ENCODE data around the gene ABLIM2. TPM values are rescaled to one million over a fixed set of nuclear protein-coding genes. Genes with fewer than 3 reads are reported as not detected.

ABLIM2 gene
- total and polyA plus RNA-seq, 10 of the 15 experiments (the other 5 are each of a cell fraction or from before 2014, with no cell fraction given) = 0.03 to 0.15 (median 0.05) TPM; not detected in 7

- no peak overlapping the region for H3K27ac ChIP-seq (ENCODE audit: control insufficient read depth, insufficient read depth)
- H3K4me2 ChIP-seq (ENCODE audit: control insufficient read depth, insufficient read depth) = no peak overlapping the region
- intact Hi-C loops (cut with micrococcal nuclease; ENCODE audit: unreplicated experiment) = no loop called here
- no peak overlapping the region for H2AFZ ChIP-seq (ENCODE audit: control insufficient read depth, low read depth, low read length)
- H4K20me1 ChIP-seq (ENCODE audit: control insufficient read depth, insufficient read depth) = no peaks in the 10 kb centered on the region
- POLR2A ChIA-PET = no interaction called here
- no peaks in the 10 kb centered on the region for H3K79me2 ChIP-seq (ENCODE audit: control insufficient read depth, insufficient read depth, low read length)
- no peak for DNase-seq (ENCODE audit: low read depth, low spot score)
- SMC1A ChIA-PET (ENCODE audit: uncharacterized antibody, unreplicated experiment) = no interaction called here
- H3K4me3 ChIP-seq = no peak overlapping the region
- no peak overlapping the region for H3K9ac ChIP-seq (ENCODE audit: control insufficient read depth, insufficient read depth, low read length)
- no peak for FAIRE-seq
- 43% methylated on average over 12 of the region's 12 CpGs for WGBS (ENCODE audit: insufficient coverage, insufficient replicate concordance, low lambda C conversion rate, missing lambda C conversion rate)
- no peak for ATAC-seq
- peaks cover 0 to 1% of the 10 kb centered on the region in 2 experiments; a peak in 3 of 4 replicates for H3K27me3 ChIP-seq (replicated peaks in 1 of 2; ENCODE audit: control insufficient read depth in 2 of 2, insufficient read depth in 2 of 2, low read length in 1 of 2)
- CTCF ChIA-PET = no interaction called here
- no peaks in the 10 kb centered on the region for H3K4me1 ChIP-seq (ENCODE audit: control insufficient read depth, insufficient read depth, low read length)
- RAD21 ChIA-PET (ENCODE audit: unreplicated experiment) = no interaction called here
- H3K9me3 ChIP-seq (replicated peaks; ENCODE audit: control insufficient read depth, insufficient read depth, low read length) = no peaks in the 10 kb centered on the region
- no TSS peak for BruUV-seq (replicated peaks)
- in situ Hi-C loops (cut with MboI) = no loop called here
- H3K36me3 ChIP-seq (ENCODE audit: control insufficient read depth in 2 of 2, insufficient read depth in 2 of 2, low read length in 1 of 2) = no peaks in the 10 kb centered on the region
- TF ChIP-seq BMI1 (IDR thresholded peaks at IDR 0.05; ENCODE audit: borderline replicate concordance) (no peak), CHD4 (IDR thresholded peaks at IDR 0.05) (no peak), ZNF24 (IDR thresholded peaks at IDR 0.05) (no peak), RELA (IDR thresholded peaks at IDR 0.05; ENCODE audit: borderline replicate concordance, partially characterized antibody) (no peak), ELK1 (IDR thresholded peaks at IDR 0.05; ENCODE audit: low read depth, low read length) (no peak), IKZF2 (IDR thresholded peaks at IDR 0.05) (no peak), POLR2AphosphoS5 (IDR thresholded peaks at IDR 0.05; ENCODE audit: low read length) (no peak), CTCF (IDR thresholded peaks at IDR 0.05 in 2 of 3, conservative IDR thresholded peaks at IDR 0.05 in 1 of 3; ENCODE audit: control insufficient read depth in 2 of 3, extremely low read depth in 1 of 3, insufficient read depth in 1 of 3, low read depth in 3 of 3, low read length in 3 of 3) (no peak)
- TF ChIP-seq, protein P1, sequence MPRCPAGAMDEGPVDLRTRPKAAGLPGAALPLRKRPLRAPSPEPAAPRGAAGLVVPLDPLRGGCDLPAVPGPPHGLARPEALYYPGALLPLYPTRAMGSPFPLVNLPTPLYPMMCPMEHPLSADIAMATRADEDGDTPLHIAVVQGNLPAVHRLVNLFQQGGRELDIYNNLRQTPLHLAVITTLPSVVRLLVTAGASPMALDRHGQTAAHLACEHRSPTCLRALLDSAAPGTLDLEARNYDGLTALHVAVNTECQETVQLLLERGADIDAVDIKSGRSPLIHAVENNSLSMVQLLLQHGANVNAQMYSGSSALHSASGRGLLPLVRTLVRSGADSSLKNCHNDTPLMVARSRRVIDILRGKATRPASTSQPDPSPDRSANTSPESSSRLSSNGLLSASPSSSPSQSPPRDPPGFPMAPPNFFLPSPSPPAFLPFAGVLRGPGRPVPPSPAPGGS (IDR thresholded peaks at IDR 0.05; ENCODE audit: borderline replicate concordance, insufficient read depth, low read depth, low read length, poor library complexity, severe bottlenecking) = no peak
- TF ChIP-seq, protein P2, sequence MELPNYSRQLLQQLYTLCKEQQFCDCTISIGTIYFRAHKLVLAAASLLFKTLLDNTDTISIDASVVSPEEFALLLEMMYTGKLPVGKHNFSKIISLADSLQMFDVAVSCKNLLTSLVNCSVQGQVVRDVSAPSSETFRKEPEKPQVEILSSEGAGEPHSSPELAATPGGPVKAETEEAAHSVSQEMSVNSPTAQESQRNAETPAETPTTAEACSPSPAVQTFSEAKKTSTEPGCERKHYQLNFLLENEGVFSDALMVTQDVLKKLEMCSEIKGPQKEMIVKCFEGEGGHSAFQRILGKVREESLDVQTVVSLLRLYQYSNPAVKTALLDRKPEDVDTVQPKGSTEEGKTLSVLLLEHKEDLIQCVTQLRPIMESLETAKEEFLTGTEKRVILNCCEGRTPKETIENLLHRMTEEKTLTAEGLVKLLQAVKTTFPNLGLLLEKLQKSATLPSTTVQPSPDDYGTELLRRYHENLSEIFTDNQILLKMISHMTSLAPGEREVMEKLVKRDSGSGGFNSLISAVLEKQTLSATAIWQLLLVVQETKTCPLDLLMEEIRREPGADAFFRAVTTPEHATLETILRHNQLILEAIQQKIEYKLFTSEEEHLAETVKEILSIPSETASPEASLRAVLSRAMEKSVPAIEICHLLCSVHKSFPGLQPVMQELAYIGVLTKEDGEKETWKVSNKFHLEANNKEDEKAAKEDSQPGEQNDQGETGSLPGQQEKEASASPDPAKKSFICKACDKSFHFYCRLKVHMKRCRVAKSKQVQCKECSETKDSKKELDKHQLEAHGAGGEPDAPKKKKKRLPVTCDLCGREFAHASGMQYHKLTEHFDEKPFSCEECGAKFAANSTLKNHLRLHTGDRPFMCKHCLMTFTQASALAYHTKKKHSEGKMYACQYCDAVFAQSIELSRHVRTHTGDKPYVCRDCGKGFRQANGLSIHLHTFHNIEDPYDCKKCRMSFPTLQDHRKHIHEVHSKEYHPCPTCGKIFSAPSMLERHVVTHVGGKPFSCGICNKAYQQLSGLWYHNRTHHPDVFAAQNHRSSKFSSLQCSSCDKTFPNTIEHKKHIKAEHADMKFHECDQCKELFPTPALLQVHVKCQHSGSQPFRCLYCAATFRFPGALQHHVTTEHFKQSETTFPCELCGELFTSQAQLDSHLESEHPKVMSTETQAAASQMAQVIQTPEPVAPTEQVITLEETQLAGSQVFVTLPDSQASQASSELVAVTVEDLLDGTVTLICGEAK (IDR thresholded peaks at IDR 0.05; ENCODE audit: borderline replicate concordance) = no peak
- TF ChIP-seq, protein P3, sequence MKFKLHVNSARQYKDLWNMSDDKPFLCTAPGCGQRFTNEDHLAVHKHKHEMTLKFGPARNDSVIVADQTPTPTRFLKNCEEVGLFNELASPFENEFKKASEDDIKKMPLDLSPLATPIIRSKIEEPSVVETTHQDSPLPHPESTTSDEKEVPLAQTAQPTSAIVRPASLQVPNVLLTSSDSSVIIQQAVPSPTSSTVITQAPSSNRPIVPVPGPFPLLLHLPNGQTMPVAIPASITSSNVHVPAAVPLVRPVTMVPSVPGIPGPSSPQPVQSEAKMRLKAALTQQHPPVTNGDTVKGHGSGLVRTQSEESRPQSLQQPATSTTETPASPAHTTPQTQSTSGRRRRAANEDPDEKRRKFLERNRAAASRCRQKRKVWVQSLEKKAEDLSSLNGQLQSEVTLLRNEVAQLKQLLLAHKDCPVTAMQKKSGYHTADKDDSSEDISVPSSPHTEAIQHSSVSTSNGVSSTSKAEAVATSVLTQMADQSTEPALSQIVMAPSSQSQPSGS (IDR thresholded peaks at IDR 0.05; ENCODE audit: low read length) = no peak
These were observed 148.0 kb downstream of the ABLIM2 start for GRCh38 chr4:8010618-8011017.
